DMS153 (cell line): ENCODE results near the gene AHNAK.
A peak's percentile ranks its signal among the peaks of the same experiment; 100 is the strongest.
"Not testable (repeated sequence)": the region's sequence is repeated elsewhere in the genome, so short reads cannot be mapped to it uniquely, and the experiment has no call there.

Source experiments
- DNase-seq: peaks from one replicate; lab custom pipeline; 2025; lab: John Stamatoyannopoulos, UW

Gene AHNAK

DNA sequence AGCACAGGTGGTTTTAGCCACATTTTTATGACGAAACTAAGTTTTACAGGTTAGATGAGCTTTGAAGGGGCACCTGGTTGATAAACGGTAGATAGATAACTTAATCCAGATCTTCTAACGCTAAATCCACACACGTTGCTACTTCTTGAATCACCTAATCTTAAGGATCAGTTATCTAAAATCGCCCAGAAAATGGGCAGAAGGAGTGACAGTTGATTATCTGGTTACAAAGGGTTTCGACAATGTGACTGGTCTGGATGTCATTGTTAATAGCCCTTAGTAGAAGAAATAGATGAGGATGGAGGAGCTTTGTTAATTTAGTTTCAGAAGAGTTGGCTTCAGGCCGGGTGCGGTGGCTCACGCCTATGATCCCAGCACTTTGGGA, 84.1 kb downstream of the AHNAK start:
- no peak for DNase-seq

DNA sequence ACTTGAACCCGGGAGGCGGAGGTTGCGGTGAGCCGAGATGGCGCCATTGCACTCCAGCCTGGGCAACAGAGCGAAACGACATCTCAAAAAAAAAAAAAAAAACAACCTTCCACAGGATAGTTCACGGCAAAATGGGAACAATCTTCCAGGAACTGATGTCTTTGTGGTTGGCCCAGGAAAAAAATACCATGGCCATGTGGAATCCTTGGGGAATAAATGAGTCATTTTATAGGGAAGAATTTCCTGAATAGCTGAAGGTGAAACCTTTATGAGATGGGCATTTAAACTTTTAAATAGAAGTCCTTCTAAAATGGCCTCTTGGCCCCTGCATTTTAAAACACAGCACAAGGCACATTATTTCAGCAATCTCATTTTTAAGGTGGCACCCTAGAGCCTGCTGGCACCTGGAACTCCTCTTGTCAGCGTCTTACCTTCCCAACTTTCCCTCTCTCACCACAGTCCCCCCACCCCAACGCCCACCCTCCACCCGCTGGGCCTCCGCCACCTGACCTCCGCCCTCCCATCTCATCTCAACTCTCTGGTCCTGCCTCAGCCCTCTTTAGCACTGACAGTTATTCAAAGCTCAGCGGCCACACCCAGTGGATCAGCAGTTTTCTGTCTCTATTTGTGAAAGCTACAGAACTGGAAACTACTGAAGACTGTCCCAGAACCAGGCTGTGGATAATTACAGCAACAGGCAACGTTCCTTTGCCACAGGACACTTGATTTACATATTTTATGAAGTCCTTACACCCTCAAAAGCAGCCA, 84.7 kb downstream of the AHNAK start:
- no peak for DNase-seq

DNA sequence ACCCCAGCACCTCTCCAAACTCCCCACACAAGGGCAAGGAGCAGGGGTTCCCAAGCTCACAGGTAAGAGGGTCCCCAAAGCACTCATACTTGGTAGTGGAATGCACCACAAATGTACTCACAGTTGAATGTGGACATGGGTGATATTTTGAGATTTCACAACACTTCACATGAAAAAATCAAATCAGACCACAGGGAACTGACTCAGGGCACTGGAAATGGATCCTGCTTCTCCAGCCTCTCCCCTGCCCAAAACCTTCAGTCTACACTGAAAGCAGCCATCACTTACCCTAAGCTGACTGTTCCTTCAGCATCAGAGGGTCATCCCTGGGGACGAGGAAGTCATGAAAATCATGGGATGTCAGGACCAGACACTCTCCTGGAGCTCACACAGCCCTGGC, 87.5 kb downstream of the AHNAK start:
- no peak for DNase-seq

DNA sequence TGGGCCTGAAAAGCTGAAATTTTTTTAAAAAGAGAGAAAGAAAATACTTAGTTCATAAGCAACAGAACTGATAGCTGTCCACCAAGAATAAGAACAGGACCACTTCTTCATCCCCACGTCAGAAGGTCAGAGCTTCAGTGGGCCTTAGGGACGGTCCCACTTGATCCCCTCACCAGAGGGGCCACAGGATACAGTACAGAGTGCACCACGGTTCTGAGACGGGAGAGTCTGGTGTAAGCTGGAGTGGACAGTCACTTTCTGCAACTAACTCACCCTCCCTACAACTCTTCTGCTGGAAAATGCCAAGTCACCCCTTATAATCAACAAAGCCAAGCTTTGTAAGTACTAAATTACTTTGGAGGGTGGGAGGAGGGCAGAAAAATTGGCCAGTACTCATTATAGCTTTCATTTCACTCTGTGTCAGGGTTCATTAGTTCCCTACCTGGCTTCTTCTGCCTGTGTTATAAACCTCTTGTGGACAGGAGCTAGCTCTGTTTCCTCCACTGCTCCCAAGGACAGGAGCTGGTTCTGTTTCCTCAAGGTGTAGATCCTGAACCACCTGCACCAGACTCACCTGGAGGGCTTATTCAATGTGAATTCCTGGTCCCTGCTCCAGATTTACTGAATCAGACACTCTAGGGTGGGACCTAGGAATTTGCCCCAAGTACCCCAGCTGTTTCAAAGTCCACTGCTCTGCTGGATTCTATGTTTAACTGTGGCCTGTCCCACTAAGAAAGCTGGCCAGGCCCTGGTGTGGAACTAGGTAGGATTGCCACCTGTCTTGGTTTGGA, 88.2 kb downstream of the AHNAK start:
- no peak for DNase-seq

DNA sequence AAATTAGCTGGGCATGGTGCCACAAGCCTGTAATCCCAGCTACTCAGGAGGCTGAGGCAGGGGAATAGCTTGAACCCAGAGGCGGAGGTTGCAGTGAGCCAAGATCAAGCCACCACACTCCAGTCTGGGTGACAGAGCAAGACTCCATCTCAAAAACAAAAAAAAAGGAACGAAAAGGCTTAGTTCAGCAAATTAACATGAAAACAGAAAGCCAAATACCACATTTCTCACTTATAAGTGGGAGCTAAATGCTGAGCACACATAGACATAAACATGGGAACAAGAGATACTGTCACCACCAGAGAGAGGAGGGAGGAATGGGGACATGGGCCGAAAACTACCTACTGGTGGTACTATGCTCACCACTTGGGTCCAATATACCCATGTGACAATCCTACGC, 89.1 kb downstream of the AHNAK start:
- no peak for DNase-seq

DNA sequence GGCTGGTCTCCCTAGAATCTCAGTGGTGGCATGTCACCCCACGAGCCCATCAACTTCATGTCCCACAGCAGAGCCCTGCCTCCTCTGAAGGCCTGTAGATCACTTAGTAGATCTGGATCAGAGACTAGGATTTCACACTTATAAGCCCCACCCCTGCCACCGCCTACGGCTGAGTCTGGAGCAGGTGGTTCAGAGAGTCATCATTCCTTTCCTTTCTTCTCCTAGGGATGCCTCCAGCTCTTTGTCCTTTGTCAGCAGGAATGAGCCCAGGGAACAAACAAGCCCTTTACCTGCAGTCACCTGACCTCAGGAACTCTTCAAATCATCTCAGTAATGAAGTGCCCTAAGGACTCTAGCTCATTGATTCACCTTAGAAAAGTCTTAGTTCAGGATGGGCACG, 90.0 kb downstream of the AHNAK start:
- no peak for DNase-seq

DNA sequence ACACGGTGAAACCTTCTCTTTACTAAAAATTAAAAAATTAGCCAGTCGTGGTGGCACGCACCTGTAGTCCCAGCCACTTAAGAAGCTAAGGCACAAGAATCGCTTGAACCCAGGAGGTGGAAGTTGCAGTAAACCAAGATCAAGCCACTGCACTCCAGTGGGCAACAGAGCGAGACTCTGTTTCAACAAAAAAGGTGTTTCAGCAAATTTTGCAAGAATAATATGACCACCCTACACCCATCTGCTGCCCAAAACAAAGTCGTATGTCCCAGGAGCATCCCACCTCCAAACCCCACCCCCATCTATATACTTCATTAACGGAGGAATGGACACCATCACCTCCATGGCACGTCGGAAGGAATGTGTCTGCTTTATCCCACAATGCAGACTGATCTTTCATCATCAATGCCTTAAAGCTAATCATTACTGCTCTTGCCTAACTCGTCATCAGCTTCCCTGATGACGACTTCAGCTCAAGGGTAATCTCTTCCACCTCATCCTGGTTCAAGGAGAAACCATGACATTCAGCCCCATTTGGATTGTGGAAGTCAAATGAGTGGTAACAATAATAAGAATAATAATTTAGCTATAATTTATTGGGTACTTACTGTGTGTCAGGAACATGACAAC, 93.7 kb downstream of the AHNAK start:
- no peak for DNase-seq

DNA sequence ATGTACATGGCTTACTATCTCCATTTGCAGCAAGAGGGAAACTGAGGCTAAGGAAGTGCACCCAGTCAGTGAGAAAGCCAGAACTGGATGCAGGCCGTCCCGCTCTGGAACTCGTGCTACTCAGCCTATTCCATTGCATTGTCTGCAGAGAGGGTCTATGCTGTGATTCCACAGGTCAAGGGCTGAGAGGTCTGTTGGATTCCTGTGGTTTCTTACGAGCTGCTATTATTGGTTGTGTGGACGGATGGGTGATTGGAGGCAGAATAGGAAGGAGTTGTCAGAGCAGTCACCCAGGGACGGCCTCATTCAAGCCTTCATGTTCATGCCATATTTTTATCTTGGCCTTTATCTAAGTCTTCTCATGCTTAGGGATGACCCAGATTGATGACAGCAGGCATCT, 94.3 kb downstream of the AHNAK start:
- no peak for DNase-seq

DNA sequence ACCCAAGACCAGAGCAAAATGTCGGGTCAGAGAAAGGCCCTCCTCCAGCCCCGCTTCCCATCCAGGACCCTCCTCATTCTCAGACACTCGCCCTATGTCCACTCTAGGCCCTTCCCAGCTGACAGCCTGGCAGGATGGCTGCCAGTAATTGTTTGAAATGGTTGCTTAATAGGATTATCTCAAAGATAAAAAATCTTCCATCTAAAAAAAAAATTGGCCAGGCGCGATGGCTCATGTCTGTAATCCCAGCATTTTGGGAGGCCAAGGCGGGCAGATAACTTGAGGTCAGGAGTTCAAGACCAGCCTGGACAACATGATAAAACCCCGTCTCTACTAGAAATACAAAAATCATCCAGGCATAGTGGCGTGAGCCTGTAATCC, 95.4 kb downstream of the AHNAK start:
- DNase-seq = no peak

DNA sequence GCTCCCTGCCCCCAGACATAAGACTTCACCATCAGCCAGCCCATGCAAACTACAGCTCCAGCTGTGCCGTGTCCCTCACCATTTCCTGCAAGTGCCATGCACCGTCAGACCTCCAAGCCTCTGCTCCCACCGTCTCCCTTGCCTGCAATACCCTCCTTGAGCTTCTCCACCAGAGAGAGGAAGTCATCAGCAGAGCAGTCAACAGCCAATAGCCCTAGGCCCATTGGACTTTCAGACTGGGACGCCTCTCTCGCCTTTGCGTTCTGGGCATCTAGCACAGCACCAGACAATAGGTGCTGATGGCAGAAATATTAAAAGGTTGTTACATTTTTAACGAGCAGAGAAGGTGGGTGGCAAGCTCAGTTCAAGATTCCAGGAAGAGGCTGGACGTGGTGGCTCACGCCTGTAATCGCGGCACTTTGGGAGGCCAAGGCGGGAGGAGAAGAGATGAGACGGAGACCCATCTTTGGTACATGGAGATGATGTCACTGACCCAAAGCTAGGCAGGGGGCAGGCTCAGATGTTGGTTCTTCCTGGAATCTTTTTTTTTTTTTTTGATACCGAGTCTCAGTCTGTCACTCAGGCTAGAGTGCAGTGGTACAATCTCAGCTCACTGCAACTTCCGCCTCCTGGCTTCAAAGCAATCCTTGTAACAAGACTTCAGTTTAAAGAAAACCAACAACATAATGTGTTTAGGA, 95.9 kb downstream of the AHNAK start:
- no peak for DNase-seq

DNA sequence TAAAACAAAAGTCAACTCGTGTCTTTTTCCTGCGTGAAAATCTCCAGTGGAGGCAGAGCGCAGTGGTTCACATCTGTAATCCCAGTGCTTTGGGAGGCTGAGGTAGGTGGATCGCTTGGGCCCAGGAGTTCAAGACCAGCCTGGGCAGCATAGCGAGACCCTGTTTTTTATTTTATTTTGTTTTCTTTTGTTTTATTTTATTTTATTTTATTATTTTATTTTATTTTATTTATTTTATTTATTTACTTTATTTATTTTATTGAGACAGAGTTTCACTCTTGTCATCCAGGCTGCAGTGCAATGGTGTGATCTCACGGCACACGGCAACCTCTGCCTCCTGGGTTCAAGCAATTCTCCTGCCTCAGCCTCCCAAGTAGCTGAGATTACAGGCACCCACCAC, 96.7 kb downstream of the AHNAK start:
- not testable (repeated sequence) for DNase-seq

DNA sequence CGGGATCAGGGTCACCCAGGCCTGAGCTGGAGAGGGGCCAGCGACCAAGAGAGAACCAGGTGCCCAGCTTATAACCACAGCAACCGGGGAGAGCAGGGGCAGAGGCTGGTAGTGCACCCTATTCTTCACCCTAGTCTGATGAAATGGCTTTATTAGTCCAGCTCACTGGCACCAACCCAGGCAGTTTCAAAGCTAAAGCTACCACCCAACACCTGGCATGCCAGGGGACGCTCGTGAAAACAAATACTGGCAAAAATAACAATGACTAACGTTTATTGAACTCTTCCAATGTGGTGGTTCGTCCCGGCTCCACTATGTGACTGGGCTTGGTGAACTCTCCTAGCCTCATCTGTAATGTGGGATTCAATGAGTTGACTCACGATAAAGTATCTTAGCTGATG, 97.2 kb downstream of the AHNAK start:
- no peak for DNase-seq

DNA sequence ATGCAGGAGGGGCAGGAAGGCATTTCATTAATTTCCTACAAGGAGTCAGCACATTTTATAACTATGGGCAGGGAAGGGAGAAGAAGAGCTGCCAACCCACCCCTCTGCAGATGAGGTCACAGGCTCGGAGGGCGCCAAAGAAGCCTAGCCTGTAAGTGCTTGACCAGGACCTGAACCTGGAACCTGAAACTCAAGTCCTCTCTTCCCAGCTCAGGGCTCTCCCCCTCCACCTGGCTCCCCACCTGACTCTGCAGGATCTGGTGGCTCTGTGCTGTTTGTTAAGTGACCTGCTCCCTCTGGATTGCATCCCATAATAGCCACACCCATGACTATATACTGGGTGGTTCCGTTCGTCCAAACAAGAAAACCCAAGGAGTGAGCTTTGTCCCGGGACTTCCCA, 100.5 kb downstream of the AHNAK start:
- no peak for DNase-seq

DNA sequence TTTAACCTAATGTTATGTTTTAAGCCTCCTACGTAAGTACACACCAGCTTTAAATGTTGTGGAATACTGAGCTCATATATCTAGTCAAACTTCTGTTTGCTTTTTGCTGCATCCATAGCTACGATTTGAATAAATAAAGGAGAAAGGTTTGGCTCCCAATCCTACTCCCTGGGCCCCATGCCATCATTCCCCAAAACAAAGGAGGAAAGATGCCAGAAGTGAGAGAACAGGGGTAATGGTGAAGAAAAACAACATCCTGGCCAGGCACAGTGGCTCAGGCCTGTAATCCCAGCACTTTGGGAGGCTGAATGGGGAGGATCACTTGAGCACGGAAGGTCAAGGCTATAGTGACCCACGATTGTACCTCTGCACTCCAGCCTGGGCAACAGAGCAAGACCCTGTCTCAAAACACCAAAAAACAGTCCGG, 101.3 kb downstream of the AHNAK start:
- no peak for DNase-seq

DNA sequence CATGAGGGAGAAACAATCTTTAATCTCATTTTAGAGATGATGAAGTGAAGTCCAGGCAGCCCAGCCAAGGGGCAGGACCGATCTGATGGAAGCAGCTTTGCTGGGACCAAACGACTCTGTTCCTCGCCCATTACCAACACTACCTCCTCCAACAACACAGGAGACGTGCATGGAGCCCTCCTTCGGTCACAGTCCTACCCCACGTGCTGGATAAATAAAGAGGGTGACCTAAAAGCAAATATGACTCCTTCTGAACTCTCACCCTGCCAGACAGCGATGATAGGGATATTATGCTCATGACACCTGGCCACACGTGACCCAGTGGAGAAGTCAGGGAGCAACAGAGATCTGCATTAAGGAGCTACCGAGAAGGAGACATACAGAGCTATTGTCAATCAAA, 101.8 kb downstream of the AHNAK start:
- no peak for DNase-seq

DNA sequence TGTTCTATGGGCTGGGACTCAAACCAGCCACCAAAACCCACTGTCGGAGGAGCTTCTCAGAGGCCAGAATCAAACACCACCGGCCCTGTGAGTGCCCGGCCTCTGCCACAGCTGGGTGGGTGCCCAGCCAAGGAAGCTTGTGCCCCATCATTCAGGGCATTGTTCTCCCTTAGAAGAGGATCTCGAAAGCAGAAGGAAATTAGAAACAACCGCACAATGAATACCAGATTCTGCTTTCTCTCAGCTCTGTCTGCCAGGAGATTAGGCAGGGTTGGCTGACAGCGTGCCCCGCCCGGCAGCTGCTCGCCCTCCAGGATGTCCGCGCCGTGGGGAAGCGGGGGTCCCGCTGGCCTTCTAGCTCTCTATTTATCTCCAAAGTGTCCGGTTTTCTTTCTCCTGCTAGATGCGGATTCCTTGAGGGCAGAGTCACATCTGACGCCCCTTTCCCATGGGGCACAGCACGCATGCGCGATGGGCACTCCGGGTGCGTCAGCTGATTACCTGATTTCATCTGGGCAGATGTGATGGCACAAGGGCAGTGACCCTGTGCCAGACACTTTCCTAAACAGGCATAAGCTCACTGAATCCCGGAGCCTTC, 102.3 kb downstream of the AHNAK start:
- DNase-seq = peak; percentile 18

DNA sequence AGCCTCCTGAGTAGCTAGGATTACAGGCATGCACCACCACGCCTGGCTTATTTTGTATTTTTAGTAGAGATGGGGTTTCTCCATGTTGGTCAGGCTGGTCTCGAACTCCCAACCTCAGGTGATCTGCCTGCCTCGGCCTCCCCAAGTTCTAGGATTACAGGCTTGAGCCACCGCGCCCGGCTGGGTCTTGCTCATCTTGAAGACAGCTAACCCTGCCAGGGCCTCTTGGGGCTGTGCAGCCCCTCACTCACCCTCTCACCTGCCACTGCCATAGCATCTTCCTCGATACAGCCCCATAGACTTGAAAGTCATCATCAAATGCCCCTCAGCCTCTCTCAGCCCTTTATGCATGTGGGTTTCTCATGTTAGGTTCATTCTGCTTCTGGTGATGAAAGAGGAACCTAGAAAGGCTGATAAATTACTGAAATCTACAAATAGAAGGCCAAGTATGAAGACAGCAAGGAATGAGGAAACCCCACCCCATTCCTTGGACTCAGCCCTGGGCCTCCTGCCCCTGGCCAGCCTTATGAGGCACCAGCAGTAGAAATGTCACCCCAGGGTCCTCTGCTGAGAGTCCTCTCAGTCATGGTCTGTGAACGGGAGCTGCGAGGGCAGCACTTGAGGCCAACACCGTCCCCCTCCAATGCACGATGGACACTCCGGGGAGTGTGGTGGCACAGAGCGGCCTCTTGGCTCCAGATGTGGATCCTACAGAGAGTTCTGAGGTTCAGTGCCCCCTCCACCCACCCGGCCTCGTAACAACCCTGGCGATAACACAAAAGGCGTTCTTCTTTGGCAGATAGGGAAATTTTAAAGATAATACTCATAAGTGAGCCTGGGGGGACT, 103.0 kb downstream of the AHNAK start:
- no peak for DNase-seq

DNA sequence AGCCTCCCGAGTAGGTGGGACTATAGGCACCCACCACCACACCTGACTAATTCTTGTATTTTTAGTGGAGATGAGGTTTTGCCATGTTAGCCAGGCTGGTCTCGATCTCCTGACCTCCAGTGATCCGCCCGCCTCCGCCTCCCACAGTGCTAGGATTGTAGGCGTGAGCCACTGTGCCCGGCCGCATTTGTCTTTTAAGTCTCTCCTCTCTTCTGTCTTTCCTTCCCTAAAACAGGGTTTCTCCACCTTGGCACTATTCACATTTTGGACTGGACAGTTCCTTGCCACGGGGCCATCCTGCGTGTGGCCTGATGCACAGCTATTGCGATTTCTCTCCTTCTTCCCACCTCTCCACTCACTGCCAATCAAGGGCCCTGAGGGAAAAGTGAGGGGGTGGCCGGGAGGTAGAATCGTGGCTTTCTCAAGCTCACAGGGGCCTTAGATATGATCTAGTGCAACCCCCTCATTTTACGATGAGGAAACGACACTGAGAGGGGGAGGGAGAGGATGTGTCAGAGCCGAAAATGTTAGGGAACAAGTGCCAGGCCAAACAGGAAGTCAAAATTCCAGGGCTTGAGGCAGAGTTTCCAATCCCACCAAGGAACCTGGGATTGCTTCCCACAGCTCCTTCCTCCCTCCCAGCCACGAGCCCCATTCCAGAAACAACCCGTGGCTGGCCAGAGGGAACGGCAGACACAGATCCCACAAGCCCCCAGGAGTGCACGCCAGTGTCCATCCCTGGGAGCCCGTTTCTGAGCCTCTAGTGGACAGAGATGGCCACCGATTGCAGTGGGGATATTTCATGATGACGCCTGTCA, 106.6 kb downstream of the AHNAK start:
- DNase-seq = no peak

DNA sequence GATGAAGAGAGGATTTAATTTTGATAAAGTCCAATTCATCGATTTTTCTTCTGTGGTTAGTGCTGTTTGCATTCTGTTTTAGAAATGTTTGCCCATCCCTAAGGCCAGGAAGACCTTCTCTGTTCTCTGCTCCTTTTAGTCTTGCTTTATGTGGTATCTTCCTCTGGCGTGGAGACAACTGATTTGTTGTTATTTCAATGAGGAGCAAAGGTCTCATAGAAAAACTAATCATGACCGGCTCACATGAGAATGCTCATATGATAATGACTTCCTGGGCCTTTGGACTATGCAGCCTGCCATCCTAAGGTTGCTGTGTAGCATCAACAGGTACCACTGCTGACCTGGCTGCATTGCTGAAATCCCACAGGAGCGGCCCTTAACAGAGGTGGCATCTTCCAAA, 108.0 kb downstream of the AHNAK start:
- DNase-seq = no peak

DNA sequence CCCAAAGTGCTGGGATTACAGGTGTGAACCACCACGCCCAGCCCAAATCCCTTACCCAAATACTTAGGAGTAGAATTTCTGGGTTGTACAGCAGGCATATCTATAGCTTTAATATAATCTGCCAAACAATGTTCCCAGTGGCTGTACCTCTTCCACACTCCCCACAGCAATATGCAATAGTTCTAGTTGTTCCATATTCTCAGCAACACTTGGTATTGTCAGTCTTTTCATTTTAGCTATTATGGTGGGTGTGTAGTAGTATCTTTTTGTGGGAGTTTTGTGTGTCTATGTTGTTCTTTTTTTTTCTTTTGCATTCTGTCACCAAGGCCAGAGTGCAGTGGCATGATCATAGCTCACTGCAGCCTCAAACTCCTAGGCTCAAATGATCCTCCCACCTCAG, 109.0 kb downstream of the AHNAK start:
- DNase-seq = no peak
